ENCODE measurements around the gene MGAT1.
"Not testable (repeated sequence)": the region's sequence is repeated elsewhere in the genome, so short reads cannot be mapped to it uniquely, and the experiment has no call there.

The MGAT1 gene

DNA sequence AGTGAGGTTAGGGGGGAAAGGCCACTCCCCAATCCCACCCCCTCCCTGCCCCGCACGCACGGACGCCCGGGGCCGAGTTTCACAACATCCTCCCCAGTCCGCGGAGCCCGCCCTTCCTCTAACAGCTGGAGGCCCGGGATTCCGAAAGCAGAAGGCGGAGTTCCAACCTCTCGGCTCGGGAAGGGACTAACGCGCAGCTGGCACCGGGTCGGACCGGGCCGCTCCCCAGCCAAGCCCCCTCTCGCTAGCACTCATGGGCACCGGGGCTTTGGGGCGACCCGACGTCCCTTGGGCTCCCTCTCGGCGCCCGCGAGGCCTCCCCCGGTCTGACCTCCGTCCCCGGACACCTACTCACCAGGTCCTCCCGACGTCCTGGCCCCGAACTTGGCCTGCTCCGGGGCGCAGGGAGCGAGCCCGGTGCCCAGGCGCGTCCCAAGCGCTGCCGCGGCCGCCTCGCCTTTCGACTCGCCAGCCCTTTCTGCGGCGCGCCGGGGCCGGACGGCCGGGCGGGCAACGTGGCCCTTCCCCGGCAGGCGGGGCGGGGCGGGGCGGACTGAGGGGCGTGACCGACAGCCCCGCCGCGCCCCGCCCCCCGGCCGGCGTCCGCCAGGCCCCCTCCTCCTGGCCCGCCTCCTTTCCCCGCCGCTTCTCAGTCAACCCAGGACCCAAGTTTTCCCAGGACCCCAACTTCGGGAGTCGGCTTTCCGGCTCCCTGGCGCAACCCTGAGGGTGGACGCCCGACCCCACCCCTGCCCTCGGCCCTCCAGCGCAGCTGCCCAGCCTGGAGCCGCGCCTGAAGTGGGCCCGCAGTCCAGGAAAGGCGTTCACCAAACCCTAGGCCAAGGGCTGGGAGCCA is at the start of gene MGAT1:
MGAT1 (minus strand) TSS at position 482 of the 856 bp plus-strand sequence. CDS start 9,835 bp downstream, outside the sequence.
- peak in 1 of 2 donors; percentile 72 for DNase-seq

DNA sequence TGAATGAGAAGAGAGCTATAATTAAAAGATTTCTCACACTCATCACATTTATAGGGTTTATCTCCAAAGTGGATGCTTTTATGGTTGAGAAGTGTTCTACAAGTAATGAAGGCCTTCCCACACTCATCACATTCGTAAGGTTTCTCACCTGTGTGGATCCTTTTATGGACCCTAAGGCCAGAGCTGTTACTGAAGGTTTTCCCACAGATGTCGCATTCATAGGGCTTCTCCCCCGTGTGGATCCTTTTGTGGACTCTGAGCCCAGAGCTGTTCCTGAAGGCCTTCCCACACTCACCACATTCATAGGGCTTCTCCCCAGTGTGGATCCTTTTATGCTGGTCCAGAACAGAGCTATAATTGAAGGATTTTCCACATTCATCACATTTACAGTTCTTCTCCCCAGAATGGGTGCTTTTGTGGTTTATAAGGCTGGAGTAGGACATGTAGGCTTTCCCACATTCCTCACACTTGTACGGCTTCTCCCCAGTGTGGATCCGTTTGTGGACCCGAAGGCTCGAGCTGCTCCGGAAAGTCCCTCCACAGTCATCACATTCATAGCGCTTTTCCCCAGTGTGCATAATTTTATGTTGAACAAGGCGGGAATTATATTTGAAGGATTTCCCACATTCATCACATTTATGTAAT is 48.0 kb upstream of the MGAT1 start:
- DNase-seq, result no peak

DNA sequence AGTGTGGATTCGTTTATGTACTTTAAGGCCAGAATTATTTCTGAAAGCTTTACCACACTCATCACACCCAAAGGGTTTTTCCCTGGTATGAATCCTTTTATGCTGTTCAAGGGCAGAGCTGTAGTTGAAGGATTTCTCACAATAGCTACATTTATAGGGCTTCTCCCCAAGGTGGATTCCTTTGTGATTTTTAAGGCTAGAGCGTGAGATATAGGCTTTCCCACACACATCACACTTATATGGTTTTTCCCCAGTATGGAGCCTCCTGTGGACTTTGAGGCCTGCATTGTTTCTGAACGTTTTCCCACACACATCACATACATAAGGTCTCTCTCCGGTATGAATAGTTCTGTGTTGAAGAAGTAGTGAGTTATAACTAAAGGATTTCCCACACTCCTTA is 47.2 kb upstream of the MGAT1 start:
- no peak for DNase-seq

GRCh38 chr5:180848878-180849277 is 46.3 kb upstream of the MGAT1 start:
- no peak for DNase-seq

DNA sequence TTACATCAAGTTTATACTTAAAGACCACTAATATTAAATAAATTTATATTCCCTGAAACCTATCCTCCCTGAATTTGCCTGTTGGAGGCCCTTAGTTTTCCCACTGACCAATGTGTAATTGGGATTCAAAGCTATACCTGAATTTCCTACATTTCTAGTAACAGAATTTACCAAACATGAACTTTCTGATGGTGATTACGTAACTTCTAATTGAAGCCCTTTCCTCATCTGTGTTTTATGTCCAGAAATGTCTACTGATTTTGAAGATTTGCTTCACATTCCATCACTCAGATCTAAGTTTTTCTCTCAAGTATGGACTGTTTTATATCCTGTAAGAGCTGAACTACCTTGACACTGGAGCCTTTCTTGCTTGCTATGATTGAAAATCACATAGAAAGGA is 45.7 kb upstream of the MGAT1 start:
- no peak for DNase-seq

- no peak for DNase-seq
These were observed 44.4 kb upstream of the MGAT1 start for GRCh38 chr5:180847026-180847425.

DNA sequence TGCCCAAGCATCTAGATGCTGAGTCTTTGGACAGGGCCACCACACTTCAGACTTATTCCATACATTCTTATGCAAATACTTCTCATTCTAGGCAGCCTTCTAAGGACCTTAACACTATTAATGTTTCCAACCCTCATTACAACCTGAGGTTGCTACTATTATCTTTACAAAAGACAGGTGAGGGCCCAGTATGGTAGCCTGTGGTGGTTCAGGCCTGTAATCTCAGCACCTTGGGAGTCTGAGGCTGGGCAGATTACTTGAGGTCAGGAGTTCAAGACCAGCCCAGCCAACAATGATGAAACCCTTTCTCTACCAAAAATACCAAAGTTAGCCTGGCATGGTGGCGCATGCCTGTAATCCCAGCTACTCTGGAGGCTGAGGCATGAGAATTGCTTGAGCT is 42.3 kb upstream of the MGAT1 start:
- DNase-seq, result no peak

GRCh38 chr5:180844432-180844831 is 41.8 kb upstream of the MGAT1 start:
- no peak for DNase-seq

DNA sequence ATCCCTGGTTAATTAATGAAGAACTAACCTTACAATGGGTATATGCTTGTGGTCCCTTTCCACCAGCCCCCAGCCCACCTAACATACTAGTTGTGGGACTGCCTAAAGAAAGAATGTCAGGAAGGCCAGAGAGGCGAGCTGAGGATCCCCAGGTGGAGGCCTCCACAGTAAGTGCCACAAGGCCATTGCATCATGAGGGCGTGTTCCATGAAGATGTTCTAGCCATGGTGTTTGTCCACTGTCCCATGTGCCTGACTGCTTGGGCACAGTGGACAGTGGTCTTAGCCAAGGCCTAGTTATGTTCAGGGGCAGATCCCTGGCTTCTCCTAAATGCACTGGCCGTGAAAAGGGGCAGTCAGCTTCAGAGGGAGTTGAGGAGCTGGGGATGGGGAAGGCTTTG is 37.3 kb upstream of the MGAT1 start:
- DNase-seq, result no peak

GRCh38 chr5:180839227-180839626 is 36.6 kb upstream of the MGAT1 start:
- no peak for DNase-seq

DNA sequence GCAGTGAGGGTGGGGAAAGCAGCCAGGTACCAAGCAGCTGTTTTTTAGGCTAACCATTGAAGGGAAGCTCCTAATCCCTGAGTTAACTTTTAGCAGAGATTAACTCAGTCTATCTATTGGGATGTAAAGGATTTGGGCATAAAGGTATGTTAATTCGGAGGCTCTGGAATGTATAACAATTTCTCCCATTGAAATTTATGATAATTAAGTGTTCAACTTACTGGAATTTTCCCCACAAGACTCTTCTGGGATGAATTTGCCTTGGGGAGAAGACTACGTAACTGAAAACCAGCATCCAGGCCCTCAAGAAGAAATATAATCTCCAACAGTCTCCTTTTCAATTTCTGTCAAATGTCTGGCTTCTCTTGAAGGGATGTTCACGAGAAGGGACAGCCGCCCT is 34.9 kb upstream of the MGAT1 start:
- no peak for DNase-seq

GRCh38 chr5:180832638-180833068 is 30.0 kb upstream of the MGAT1 start:
- DNase-seq, result no peak

DNA sequence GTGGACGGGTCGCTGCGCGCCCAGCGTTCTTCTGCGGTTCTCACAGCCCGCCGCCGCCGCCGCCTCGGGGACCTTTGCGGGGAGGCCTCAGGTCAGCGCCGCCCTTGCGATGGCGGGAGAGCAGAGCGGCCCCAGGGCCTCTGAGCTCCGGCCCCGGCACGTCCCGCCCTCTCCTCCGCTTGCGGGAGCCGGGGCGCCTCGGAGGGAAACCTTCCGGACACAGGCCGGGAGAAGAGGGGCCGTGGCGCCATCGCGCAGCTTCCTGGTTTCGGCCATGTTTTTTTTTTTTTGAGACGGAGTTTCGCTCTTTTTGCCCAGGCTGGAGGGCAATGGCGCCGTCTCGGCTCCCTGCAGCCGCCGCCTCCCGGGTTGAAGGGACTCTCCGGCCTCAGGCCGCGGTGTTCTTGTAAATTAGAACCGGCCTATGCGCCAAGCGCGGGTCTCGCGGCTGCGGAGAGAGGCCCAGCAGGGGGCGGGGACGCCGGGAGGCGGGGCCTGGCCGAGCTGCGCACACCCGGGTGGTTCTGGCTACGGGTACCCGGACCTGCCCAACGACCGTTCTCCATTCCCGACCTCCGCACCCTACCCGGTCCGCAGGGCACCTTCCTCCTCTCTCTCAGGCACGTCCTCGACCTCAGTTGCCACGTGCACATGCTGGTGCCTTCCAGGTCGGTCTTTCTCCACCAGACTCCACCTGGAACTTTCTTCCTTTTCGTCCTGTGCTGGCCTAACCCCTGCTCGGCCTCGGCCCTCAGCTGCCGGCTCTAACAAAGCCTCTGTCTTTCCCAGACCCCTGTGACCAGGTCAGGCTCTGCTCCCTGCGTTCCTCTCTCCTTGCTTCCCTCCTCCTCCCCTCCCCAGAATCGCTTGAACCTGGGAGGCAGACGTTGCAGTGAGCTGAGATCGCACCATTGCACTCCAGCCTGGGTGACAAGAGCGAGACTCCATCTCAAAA is 28.8 kb upstream of the MGAT1 start:
- peak; percentile 64 to 80 for DNase-seq

DNA sequence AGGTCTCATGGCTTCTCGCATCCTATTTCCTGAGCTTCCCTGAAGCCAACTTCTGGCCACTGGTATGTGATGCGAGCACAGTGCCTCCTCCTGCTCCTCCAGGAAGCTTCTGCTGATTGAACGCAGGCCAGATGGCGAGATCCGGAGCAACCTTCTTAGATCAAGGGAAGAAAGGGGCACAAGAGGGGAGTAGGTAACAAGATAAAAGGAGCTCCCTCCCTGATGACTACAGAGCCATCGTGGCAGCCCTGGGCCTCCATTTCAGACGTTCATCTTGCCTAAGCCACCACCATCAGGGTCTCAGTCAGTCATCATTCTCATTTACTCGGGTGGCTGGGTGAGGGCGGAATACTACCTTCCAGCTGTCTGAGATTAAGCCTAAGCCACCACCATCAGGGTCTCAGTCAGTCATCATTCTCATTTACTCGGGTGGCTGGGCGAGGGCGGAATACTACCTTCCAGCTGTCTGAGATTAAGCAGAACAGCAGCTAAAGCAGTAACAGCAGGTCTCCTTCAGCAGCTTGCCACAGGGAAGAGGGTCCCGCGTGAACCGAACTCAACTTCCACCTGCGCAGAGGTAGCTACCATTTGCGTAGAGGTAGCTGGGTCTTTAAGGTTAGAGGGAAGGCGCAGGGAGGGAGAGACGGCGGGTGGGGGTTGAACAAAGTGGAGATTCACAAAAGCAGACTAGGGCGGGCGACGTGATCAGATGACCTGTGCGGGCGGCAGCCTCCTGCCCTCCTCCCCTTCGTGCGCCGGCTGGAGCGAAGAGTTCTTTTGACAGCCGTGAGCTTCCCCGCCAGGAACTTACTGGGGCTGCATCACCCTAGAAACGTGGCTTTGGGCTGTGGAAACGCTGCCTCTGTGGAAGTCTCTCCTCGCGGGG is 27.9 kb upstream of the MGAT1 start:
- peak; percentile 48 to 69 for DNase-seq

DNA sequence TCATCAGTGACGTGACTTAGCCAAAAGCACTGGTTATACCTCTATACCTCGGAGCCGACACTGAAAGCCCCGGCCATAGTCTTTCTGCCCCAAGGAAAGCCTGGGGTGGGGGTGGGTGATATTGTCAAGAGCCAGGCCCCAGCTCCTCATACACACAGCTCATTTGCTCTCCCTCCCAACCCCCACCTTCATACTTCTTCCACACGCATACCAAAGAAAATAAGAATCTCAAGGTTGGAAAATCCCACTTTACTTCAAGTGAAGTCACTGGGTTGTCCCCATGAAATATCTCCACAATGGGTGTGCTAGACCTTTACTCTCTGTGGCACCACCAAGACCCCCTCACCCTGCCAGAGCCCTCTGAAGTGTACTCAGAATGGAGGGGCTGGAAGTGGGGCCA is 27.1 kb upstream of the MGAT1 start:
- no peak for DNase-seq

- DNase-seq, result not testable (repeated sequence)
These were observed 26.3 kb upstream of the MGAT1 start for GRCh38 chr5:180828756-180829531.

- DNase-seq, result not testable (repeated sequence)
These were observed 24.8 kb upstream of the MGAT1 start for GRCh38 chr5:180827374-180827773.

DNA sequence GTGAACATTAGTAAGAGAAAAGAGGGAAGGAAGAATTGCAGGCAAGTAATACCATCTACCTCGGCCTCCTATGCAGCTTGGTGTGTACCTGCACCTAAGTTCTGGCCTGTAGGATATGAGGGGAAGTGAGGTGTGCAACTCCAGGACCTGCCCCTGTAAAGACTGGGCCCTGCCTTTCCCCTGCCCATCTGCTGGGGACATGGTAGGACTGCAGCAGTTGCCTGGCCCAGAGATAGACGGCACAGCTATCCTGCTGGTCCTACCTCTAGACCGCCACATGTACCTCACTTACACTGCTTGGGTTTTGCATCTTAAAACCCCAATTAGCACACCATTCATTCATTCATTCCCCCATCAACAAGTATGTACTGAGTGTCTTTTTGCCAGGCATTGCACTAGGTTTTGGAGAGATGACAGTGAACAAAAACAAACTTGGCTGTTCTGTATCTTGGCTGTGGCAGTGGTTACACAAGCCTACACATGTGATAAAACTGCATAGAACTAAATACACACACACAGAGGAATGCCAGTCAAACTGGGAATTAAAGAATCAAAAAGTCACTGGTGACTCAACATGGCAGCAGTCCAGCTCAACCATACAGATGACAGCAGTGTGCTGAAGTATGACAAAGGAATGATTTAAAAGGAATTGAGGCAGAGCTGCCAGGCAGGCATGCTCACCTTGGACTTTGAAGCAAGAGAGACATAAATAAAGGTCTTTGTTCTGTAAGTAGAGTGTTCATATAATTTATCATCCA is 23.3 kb upstream of the MGAT1 start:
- no peak for DNase-seq

DNA sequence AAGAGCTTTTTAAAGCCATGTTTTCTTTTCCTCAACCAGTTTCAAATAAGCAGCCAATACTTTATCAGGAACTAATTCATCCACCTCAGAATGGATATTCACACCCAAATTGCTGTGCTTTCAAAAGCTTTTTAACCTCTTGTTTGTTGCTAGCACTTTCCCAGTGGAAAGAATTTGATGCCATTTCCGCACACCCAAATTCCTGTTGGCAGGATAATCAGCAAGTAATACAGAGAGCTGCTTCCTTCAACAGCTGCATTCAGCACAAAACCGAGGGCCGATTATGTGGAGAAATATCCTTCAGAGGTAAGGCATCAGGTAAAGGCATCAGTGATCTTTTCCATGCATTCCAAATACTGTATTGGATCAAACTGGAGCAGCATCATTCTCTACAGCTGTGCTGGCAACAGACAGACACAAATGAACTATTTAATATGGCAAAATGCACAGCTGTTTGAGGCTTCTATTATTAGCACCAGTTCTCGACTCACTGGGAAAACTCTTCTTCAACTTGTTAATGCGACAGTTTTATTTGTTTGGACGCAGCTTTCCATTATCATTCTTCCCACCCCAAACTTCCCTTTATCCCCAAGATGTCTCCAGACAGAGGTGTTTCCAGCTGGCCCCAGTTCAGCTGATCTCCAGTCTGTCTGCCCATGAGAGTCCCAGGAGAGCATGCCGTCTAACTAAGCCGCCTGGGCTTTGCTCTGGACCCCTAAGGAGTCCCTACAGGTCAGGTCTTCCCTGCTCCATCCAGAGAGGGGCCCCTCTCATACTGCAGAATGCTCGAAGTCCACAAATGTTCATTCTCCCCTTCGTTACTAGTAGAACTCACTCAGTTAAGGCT is 22.2 kb upstream of the MGAT1 start:
- DNase-seq, result no peak
